ENCODE measurements around the gene SEC23B. TPM values are rescaled to one million over a fixed set of nuclear protein-coding genes. Genes with fewer than 3 reads are reported as not detected.
A peak's percentile ranks its signal among the peaks of the same experiment; 100 is the strongest.

The SEC23B gene
- polyA plus RNA-seq, 1 donor from 2014 or later = 77.8 TPM

- H2AFZ ChIP-seq (ENCODE audit: low read depth, low read length) = peak overlapping the region; percentile 94
- H3K4me3 ChIP-seq (ENCODE audit: low read length) = peak overlapping the region; percentile 85
- H3K27ac ChIP-seq (ENCODE audit: low read length) = peak overlapping the region; percentile 88
- peak overlapping the region; percentile 75 for H3K9ac ChIP-seq (ENCODE audit: low read length)
- H3K9me2 ChIP-seq (ENCODE audit: insufficient read depth, low read length) = no peaks in the 10 kb centered on the region
- no peaks in the 10 kb centered on the region for H3K27me3 ChIP-seq (ENCODE audit: insufficient read depth, low read depth, low read length)
- peaks cover 3% of the 10 kb centered on the region for H3K79me2 ChIP-seq (replicated peaks; ENCODE audit: insufficient read depth, low read length)
- H4K20me1 ChIP-seq (ENCODE audit: insufficient read depth) = no peaks in the 10 kb centered on the region
- H3K36me3 ChIP-seq (ENCODE audit: insufficient read depth, low read length) = peaks cover 3% of the 10 kb centered on the region
- TF ChIP-seq RAD21 (conservative IDR thresholded peaks at IDR 0.05) (no peak), CTCF (IDR thresholded peaks at IDR 0.05; ENCODE audit: poor library complexity, severe bottlenecking) (no peak), POLR2AphosphoS5 (IDR thresholded peaks at IDR 0.05) (no peak)
- no peaks in the 10 kb centered on the region for H3K9me3 ChIP-seq (ENCODE audit: low read length)
- H3K4me2 ChIP-seq (ENCODE audit: low read length) = peak overlapping the region; percentile 84
- no peaks in the 10 kb centered on the region for H3F3A ChIP-seq (ENCODE audit: insufficient read depth, low read length, poor library complexity, severe bottlenecking)
These were observed 11.7 kb upstream of the SEC23B start for GRCh38 chr20:18496042-18496441.

DNA sequence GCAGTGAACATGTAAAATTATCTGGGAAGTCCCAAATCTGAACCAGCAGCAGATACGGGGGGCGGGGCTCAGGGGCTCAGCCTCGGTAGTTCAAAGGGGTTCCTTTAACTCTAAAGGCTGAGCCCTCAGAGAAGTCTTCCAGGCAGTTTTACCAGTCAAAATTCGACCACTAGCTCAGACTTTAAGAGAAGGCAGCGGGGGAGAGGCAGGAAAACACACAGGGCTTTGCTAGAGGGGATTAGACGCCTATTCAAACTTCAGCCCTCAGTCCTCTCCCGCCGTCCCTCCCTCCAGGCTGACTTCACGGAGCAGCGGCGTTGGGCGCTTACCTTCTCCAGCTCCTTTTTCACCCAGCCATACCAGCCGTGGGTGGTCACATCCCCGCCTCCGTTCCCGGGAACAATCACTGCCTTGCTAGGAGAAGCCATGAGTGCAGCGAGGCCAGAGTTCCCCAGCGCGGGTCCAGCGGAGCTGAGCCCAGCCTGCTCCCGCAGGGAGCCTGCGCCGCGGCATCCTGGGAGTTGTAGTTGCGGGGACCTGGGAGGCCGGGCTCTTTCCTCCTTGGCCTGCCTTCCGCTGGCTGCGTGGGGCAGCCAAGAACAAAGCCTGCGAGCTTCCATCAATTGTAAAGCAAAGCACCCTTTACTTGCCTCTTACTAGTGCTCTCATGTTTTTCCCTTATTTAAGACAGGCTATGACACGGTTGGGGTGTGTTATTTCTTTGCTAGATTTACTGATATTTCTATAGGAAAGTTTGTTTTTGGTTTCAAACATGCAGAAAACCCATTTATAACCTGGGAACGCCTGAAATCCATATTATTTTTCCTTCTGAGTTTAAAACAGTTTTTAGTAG is 10.8 kb upstream of the SEC23B start, which contains the start of gene RBBP9:
RBBP9 (minus strand) TSS at position 486 of the 853 bp plus-strand sequence; CDS start at position 428, 58 bp downstream.
- Histone ChIP-seq H3K9ac (ENCODE audit: low read length) (peak within 1 kb of the TSS; percentile 75), H3K9me2 (ENCODE audit: insufficient read depth, low read length) (no peaks in the 10 kb centered on the region), H3K79me2 (replicated peaks; ENCODE audit: insufficient read depth, low read length) (peaks cover 3% of the 10 kb centered on the region), H3K27ac (ENCODE audit: low read length) (peak within 1 kb of the TSS; percentile 88), H4K20me1 (ENCODE audit: insufficient read depth) (no peaks in the 10 kb centered on the region), H2AFZ (ENCODE audit: low read depth, low read length) (peak within 1 kb of the TSS; percentile 94), H3F3A (ENCODE audit: insufficient read depth, low read length, poor library complexity, severe bottlenecking) (no peaks in the 10 kb centered on the region), H3K4me2 (ENCODE audit: low read length) (peak within 1 kb of the TSS; percentile 84), H3K4me3 (ENCODE audit: low read length) (peak within 1 kb of the TSS; percentile 85), H3K36me3 (ENCODE audit: insufficient read depth, low read length) (no peaks in the 10 kb centered on the region), H3K9me3 (ENCODE audit: low read length) (no peaks in the 10 kb centered on the region), H3K27me3 (ENCODE audit: insufficient read depth, low read depth, low read length) (no peaks in the 10 kb centered on the region)
- peak; percentile 70 for TF ChIP-seq POLR2AphosphoS5 (IDR thresholded peaks at IDR 0.05)
- TF ChIP-seq EP300 (conservative IDR thresholded peaks at IDR 0.05; ENCODE audit: poor library complexity, severe bottlenecking) = peak; percentile 66
- TF ChIP-seq MXI1 (conservative IDR thresholded peaks at IDR 0.05; ENCODE audit: poor library complexity, severe bottlenecking) = peak; percentile 87
- TF ChIP-seq, protein P1, sequence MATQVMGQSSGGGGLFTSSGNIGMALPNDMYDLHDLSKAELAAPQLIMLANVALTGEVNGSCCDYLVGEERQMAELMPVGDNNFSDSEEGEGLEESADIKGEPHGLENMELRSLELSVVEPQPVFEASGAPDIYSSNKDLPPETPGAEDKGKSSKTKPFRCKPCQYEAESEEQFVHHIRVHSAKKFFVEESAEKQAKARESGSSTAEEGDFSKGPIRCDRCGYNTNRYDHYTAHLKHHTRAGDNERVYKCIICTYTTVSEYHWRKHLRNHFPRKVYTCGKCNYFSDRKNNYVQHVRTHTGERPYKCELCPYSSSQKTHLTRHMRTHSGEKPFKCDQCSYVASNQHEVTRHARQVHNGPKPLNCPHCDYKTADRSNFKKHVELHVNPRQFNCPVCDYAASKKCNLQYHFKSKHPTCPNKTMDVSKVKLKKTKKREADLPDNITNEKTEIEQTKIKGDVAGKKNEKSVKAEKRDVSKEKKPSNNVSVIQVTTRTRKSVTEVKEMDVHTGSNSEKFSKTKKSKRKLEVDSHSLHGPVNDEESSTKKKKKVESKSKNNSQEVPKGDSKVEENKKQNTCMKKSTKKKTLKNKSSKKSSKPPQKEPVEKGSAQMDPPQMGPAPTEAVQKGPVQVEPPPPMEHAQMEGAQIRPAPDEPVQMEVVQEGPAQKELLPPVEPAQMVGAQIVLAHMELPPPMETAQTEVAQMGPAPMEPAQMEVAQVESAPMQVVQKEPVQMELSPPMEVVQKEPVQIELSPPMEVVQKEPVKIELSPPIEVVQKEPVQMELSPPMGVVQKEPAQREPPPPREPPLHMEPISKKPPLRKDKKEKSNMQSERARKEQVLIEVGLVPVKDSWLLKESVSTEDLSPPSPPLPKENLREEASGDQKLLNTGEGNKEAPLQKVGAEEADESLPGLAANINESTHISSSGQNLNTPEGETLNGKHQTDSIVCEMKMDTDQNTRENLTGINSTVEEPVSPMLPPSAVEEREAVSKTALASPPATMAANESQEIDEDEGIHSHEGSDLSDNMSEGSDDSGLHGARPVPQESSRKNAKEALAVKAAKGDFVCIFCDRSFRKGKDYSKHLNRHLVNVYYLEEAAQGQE (IDR thresholded peaks at IDR 0.05; ENCODE audit: borderline replicate concordance) = peak; percentile 83
- no peak for TF ChIP-seq EZH2 (IDR thresholded peaks at IDR 0.05; ENCODE audit: borderline replicate concordance, insufficient read depth, low read length, poor library complexity, severe bottlenecking)
- peak; percentile 30 for TF ChIP-seq CTCF (IDR thresholded peaks at IDR 0.05; ENCODE audit: poor library complexity, severe bottlenecking)
- peak; percentile 86 for TF ChIP-seq TAF1 (IDR thresholded peaks at IDR 0.05; ENCODE audit: low read depth)
- peak; percentile 52 for TF ChIP-seq SMC3 (conservative IDR thresholded peaks at IDR 0.05; ENCODE audit: poor library complexity)
- TF ChIP-seq RAD21 (conservative IDR thresholded peaks at IDR 0.05) = peak; percentile 49

Data from neural cell (in vitro differentiated cells).